HG03520 (cell line): ENCODE measurements around the gene FGF1.
"Not testable (repeated sequence)": the region's sequence is repeated elsewhere in the genome, so short reads cannot be mapped to it uniquely, and the experiment has no call there.

ENCODE experiments used
- ATAC-seq: cut with Tn5 transposase; IDR thresholded peaks from one replicate; pipeline ENCODE4 v1.9.1; 2021; ENCODE audit warnings: mild to moderate bottlenecking, moderate library complexity; ENCODE audit not compliant: unreplicated experiment

Gene FGF1

GRCh38 chr5:142671266-142671665, 14.6 kb downstream of the FGF1 start:
- ATAC-seq = no peak

GRCh38 chr5:142670804-142671203, 15.1 kb downstream of the FGF1 start:
- ATAC-seq = no peak

- no peak for ATAC-seq
Observed at GRCh38 chr5:142669477-142669876, 16.4 kb downstream of the FGF1 start.

- no peak for ATAC-seq
Observed at GRCh38 chr5:142668336-142668735, 17.6 kb downstream of the FGF1 start.

GRCh38 chr5:142667831-142668230, 18.1 kb downstream of the FGF1 start:
- ATAC-seq = no peak

GRCh38 chr5:142664636-142665035, 21.3 kb downstream of the FGF1 start:
- no peak for ATAC-seq

- ATAC-seq = no peak
Observed at GRCh38 chr5:142664067-142664466, 21.8 kb downstream of the FGF1 start.

GRCh38 chr5:142663246-142663645, 22.6 kb downstream of the FGF1 start:
- no peak for ATAC-seq

- no peak for ATAC-seq
Observed at GRCh38 chr5:142661957-142662356, 23.9 kb downstream of the FGF1 start.

- ATAC-seq = no peak
Observed at GRCh38 chr5:142661143-142661542, 24.7 kb downstream of the FGF1 start.

GRCh38 chr5:142660731-142661130, 25.2 kb downstream of the FGF1 start:
- no peak for ATAC-seq

GRCh38 chr5:142660196-142660595, 25.7 kb downstream of the FGF1 start:
- ATAC-seq = no peak

GRCh38 chr5:142659405-142659804, 26.5 kb downstream of the FGF1 start:
- no peak for ATAC-seq

GRCh38 chr5:142658278-142658677, 27.6 kb downstream of the FGF1 start:
- ATAC-seq = no peak

- ATAC-seq = no peak
Observed at GRCh38 chr5:142657446-142657845, 28.4 kb downstream of the FGF1 start.

- ATAC-seq = peak; percentile 61
Observed at GRCh38 chr5:142655339-142656267, 30.3 kb downstream of the FGF1 start.

GRCh38 chr5:142654578-142655058, 31.3 kb downstream of the FGF1 start:
- no peak for ATAC-seq

GRCh38 chr5:142653321-142653720, 32.6 kb downstream of the FGF1 start:
- ATAC-seq = no peak

- no peak for ATAC-seq
Observed at GRCh38 chr5:142652563-142652962, 33.3 kb downstream of the FGF1 start.

GRCh38 chr5:142650881-142651280, 35.0 kb downstream of the FGF1 start:
- no peak for ATAC-seq

- ATAC-seq = no peak
Observed at GRCh38 chr5:142650060-142650459, 35.8 kb downstream of the FGF1 start.

GRCh38 chr5:142648108-142648507, 37.8 kb downstream of the FGF1 start:
- not testable (repeated sequence) for ATAC-seq

GRCh38 chr5:142645456-142645855, 40.4 kb downstream of the FGF1 start:
- no peak for ATAC-seq
